KOPT-K1 (cell line): ENCODE data around the gene LRG1.

ENCODE experiments used
- H3K27ac ChIP-seq: fragments of 200-600 bp; sonication (generic); 2 replicates; pipeline ENCODE4 v1.5.1; 2016; ENCODE audit warnings: antibody characterized with exemption, mild to moderate bottlenecking, low read depth, low read length; ENCODE audit not compliant: poor library complexity, severe bottlenecking
- H3K36me3 ChIP-seq: fragments of 200-600 bp; sonication (generic); 2 replicates; pipeline ENCODE4 v1.5.1; 2017; ENCODE audit warnings: antibody characterized with exemption, mild to moderate bottlenecking, low read length, moderate library complexity; ENCODE audit not compliant: insufficient read depth
- H3K9me3 ChIP-seq: fragments of 200-600 bp; sonication (generic); 2 replicates; pipeline ENCODE4 v1.5.1; 2017; ENCODE audit warnings: antibody characterized with exemption, low read length, mild to moderate bottlenecking; ENCODE audit not compliant: insufficient read depth, poor library complexity, severe bottlenecking

LRG1 gene

GRCh38 chr19:4539693-4540581, at the start of gene LRG1:
Gene LRG1, minus strand, starts transcription at chr19:4540036. Its CDS starts 23 bp downstream, at chr19:4540013.
- Histone ChIP-seq H3K27ac (no peak within 1 kb of the TSS), H3K9me3 (peaks cover 4% of the 10 kb centered on the region), H3K36me3 (no peaks in the 10 kb centered on the region)

- H3K36me3 ChIP-seq, result no peaks in the 10 kb centered on the region
- no peaks in the 10 kb centered on the region for H3K9me3 ChIP-seq
- no peak overlapping the region for H3K27ac ChIP-seq
These were observed 48.5 kb upstream of the LRG1 start for GRCh38 chr19:4588291-4588761.

- H3K9me3 ChIP-seq, result no peaks in the 10 kb centered on the region
- H3K36me3 ChIP-seq, result no peaks in the 10 kb centered on the region
- no peak overlapping the region for H3K27ac ChIP-seq
These were observed 47.7 kb upstream of the LRG1 start for GRCh38 chr19:4587527-4587926.

- Histone ChIP-seq H3K9me3 (no peaks in the 10 kb centered on the region), H3K27ac (no peak overlapping the region), H3K36me3 (no peaks in the 10 kb centered on the region)
These were observed 46.9 kb upstream of the LRG1 start for GRCh38 chr19:4586691-4587090.

GRCh38 chr19:4586245-4586644, 46.4 kb upstream of the LRG1 start:
- Histone ChIP-seq H3K27ac (no peak overlapping the region), H3K9me3 (no peaks in the 10 kb centered on the region), H3K36me3 (no peaks in the 10 kb centered on the region)

- Histone ChIP-seq H3K27ac (no peak overlapping the region), H3K9me3 (no peaks in the 10 kb centered on the region)
These were observed 45.7 kb upstream of the LRG1 start for GRCh38 chr19:4585556-4585955.

GRCh38 chr19:4584670-4585460, 45.0 kb upstream of the LRG1 start:
- Histone ChIP-seq H3K9me3 (no peaks in the 10 kb centered on the region), H3K36me3 (no peaks in the 10 kb centered on the region), H3K27ac (no peak overlapping the region)

More at GRCh38 chr19:4585556-4585955, 45.7 kb upstream of the LRG1 start:
- H3K36me3 ChIP-seq, result no peaks in the 10 kb centered on the region

GRCh38 chr19:4583961-4584669, 44.3 kb upstream of the LRG1 start:
- H3K36me3 ChIP-seq, result no peaks in the 10 kb centered on the region
- H3K27ac ChIP-seq, result no peak overlapping the region
- no peaks in the 10 kb centered on the region for H3K9me3 ChIP-seq

GRCh38 chr19:4582980-4583842, 43.4 kb upstream of the LRG1 start:
- no peaks in the 10 kb centered on the region for H3K36me3 ChIP-seq
- no peak overlapping the region for H3K27ac ChIP-seq
- H3K9me3 ChIP-seq, result no peaks in the 10 kb centered on the region

- H3K9me3 ChIP-seq, result no peaks in the 10 kb centered on the region
- H3K27ac ChIP-seq, result no peak overlapping the region
- H3K36me3 ChIP-seq, result no peaks in the 10 kb centered on the region
These were observed 42.1 kb upstream of the LRG1 start for GRCh38 chr19:4581666-4582553.

GRCh38 chr19:4580961-4581665, 41.3 kb upstream of the LRG1 start:
- no peak overlapping the region for H3K27ac ChIP-seq
- no peaks in the 10 kb centered on the region for H3K9me3 ChIP-seq
- no peaks in the 10 kb centered on the region for H3K36me3 ChIP-seq

- Histone ChIP-seq H3K36me3 (no peaks in the 10 kb centered on the region), H3K9me3 (no peaks in the 10 kb centered on the region), H3K27ac (no peak overlapping the region)
These were observed 40.4 kb upstream of the LRG1 start for GRCh38 chr19:4580021-4580901.
